A172 (cell line): ENCODE measurements around the gene ABCC6. TPM values are rescaled to one million over a fixed set of nuclear protein-coding genes. Genes with fewer than 3 reads are reported as not detected.
"Not testable (repeated sequence)": the region's sequence is repeated elsewhere in the genome, so short reads cannot be mapped to it uniquely, and the experiment has no call there.

Experiments
- DNase-seq: peaks from one replicate; pipeline ENCODE4 v3.0.0-alpha.2; 2015; ENCODE audit warnings: low spot score
- total RNA-seq: library from RNA; depleted of rRNA; stranded (reverse); fragments of >200 nt; shearing (Covaris generic); gene quantifications from 2 replicates; pipeline ENCODE4 v1.2.3, GENCODE V29; 2014

The ABCC6 gene
- total RNA-seq, 1 experiment from 2014 or later, result not detected

- DNase-seq, result no peak
Observed at GRCh38 chr16:16190546-16190945, 32.7 kb downstream of the ABCC6 start.

GRCh38 chr16:16189842-16190241 is 33.5 kb downstream of the ABCC6 start:
- no peak for DNase-seq

GRCh38 chr16:16188827-16189226 is 34.5 kb downstream of the ABCC6 start:
- DNase-seq, result no peak

GRCh38 chr16:16186820-16187219 is 36.5 kb downstream of the ABCC6 start:
- DNase-seq, result no peak

GRCh38 chr16:16185095-16185494 is 38.2 kb downstream of the ABCC6 start:
- no peak for DNase-seq

GRCh38 chr16:16184594-16184993 is 38.7 kb downstream of the ABCC6 start:
- no peak for DNase-seq

- no peak for DNase-seq
Observed at GRCh38 chr16:16183562-16183961, 39.7 kb downstream of the ABCC6 start.

GRCh38 chr16:16182918-16183317 is 40.4 kb downstream of the ABCC6 start:
- DNase-seq, result no peak

GRCh38 chr16:16181748-16182147 is 41.5 kb downstream of the ABCC6 start:
- not testable (repeated sequence) for DNase-seq

- no peak for DNase-seq
Observed at GRCh38 chr16:16178455-16179162, 44.7 kb downstream of the ABCC6 start.

- DNase-seq, result no peak
Observed at GRCh38 chr16:16176328-16176727, 47.0 kb downstream of the ABCC6 start.

- no peak for DNase-seq
Observed at GRCh38 chr16:16175296-16175695, 48.0 kb downstream of the ABCC6 start.

- DNase-seq, result no peak
Observed at GRCh38 chr16:16172991-16173390, 50.3 kb downstream of the ABCC6 start.

- DNase-seq, result no peak
Observed at GRCh38 chr16:16171332-16171919, 51.9 kb downstream of the ABCC6 start.

- no peak for DNase-seq
Observed at GRCh38 chr16:16169615-16170014, 53.7 kb downstream of the ABCC6 start.

- no peak for DNase-seq
Observed at GRCh38 chr16:16168431-16168830, 54.9 kb downstream of the ABCC6 start.

GRCh38 chr16:16167927-16168326 is 55.4 kb downstream of the ABCC6 start:
- no peak for DNase-seq

- no peak for DNase-seq
Observed at GRCh38 chr16:16166949-16167348, 56.3 kb downstream of the ABCC6 start.

- no peak for DNase-seq
Observed at GRCh38 chr16:16166085-16166484, 57.2 kb downstream of the ABCC6 start.

GRCh38 chr16:16164243-16164642 is 59.1 kb downstream of the ABCC6 start:
- no peak for DNase-seq

GRCh38 chr16:16163571-16163970 is 59.7 kb downstream of the ABCC6 start:
- no peak for DNase-seq

- no peak for DNase-seq
Observed at GRCh38 chr16:16163109-16163508, 60.2 kb downstream of the ABCC6 start.

GRCh38 chr16:16162591-16162990 is 60.7 kb downstream of the ABCC6 start:
- no peak for DNase-seq

- not testable (repeated sequence) for DNase-seq
Observed at GRCh38 chr16:16161840-16162239, 61.5 kb downstream of the ABCC6 start.
